ENCODE results near the gene C1orf198.

The C1orf198 gene

GRCh38 chr1:230814949-230815692 is 53.2 kb downstream of the C1orf198 start:
- in situ Hi-C loops (cut with MboI; ENCODE audit: low sequenced_read_pairs), result no loop called here

- in situ Hi-C loops (cut with MboI; ENCODE audit: low sequenced_read_pairs), result no loop called here
These were observed 55.8 kb downstream of the C1orf198 start for GRCh38 chr1:230812568-230812967.

DNA sequence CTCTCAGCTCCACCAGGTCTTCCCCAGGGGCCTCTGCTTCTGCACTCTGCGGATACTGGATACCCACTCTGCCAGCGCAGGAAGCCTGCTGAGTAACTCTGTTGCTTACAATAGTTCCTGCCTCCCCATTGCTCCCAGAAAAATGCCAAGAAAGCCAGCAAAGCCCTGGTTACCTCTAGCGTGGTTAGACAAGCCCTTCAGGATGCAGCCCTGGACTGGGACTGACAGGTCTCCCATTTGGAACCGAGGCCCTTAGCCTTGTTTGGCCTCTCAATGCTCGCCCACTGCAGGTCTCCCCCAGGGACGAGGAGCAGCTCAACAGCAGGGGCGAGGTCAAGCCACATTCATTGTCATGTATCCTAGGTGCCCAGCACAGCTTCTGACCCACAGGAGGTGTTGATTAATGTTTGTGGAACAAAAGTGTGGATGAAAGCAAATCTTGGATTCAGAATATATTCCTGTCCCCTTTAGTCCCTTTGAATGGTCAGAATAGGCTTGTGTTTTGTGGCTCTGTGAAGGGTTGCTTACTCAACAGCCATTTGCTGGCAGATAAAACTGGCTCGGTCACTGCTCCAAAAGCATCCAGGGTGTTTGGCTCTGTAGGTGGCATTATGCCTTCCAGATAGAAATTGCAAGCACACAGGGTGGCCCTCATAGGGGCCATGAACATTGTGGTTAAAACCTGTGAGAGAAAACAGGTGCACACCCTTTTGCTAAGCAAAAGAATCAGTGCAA is 58.9 kb downstream of the C1orf198 start:
- in situ Hi-C loops (cut with MboI; ENCODE audit: low sequenced_read_pairs), result no loop called here

DNA sequence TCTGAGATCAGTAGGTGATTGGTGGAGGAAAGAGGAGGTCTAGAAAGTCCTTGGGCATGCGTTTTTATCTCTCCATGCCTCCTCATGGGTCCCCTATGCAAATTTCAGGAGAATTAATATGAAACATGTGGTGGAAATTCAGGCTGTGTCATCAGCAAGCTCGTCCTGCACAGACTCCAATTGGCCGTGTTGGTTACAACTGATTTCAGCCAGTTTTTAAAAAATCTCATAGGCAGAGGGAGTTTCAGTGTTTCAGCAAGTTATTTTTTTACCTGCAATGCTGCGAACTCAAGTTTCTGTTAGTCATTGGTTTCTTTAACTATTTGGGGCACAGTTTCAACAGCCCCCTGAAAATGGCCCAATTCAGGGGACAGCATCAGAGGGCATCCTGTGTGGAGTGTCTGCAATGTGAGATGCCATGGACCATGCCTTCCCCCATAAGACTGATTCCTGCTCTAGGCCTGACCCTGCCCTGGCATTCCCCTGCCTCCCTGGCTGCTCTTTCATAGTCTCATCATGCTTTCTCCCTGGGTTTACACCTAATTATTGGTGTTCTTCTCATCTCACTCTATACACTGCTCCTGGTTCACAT is 59.9 kb downstream of the C1orf198 start:
- in situ Hi-C loops (cut with MboI; ENCODE audit: low sequenced_read_pairs), result no loop called here

- in situ Hi-C loops (cut with MboI; ENCODE audit: low sequenced_read_pairs), result no loop called here
These were observed 60.6 kb downstream of the C1orf198 start for GRCh38 chr1:230807561-230808280.

- in situ Hi-C loops (cut with MboI; ENCODE audit: low sequenced_read_pairs), result no loop called here
These were observed 61.3 kb downstream of the C1orf198 start for GRCh38 chr1:230807029-230807428.

GRCh38 chr1:230806552-230806951 is 61.8 kb downstream of the C1orf198 start:
- in situ Hi-C loops (cut with MboI; ENCODE audit: low sequenced_read_pairs), result no loop called here

GRCh38 chr1:230804396-230804795 is 63.9 kb downstream of the C1orf198 start:
- in situ Hi-C loops (cut with MboI; ENCODE audit: low sequenced_read_pairs), result no loop called here

DNA sequence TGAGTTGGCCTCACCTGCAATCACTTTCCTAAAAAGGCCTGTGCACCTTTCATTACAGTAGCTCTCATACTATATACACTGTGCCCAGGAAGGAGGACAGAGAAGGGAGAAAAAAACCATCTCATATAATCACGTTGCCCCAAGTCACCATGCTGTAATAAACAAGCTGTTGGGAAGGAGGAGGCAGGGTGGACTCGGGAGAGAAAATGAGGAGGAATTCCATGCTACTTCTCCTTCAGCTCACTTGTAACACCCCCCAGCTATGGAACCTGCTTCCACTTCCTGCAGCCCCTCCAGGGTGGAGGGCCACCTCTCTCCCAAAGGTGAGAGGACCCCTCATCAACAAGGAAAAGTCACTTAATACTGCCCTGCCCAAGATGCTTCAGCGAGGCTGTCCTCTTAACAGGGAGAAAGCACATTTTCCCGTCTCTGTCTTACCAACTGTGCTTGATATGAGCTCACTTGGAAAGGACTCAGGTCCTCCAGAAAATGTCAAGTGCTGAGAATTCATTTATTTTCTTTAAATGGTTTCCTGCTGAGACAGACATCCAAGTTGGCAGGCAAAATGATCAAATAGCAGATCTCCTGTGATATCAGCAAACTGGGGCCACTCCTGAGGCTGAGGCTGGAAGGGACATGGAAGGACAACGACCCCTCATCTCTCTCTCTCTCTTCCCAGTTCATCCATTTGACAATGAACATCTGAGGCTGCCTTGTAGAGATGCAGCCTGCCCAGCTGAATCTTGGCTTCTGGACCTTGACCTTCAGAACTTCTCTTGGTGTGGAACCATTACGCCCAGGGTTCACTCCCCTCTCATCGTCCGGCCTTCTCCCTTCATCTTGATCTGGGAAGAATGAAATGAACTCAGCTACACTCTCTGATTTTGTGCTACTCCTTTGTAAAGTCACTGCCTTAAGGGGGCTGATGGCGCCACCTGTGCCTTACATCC is 67.2 kb downstream of the C1orf198 start:
- in situ Hi-C loops (cut with MboI; ENCODE audit: low sequenced_read_pairs), result no loop called here

DNA sequence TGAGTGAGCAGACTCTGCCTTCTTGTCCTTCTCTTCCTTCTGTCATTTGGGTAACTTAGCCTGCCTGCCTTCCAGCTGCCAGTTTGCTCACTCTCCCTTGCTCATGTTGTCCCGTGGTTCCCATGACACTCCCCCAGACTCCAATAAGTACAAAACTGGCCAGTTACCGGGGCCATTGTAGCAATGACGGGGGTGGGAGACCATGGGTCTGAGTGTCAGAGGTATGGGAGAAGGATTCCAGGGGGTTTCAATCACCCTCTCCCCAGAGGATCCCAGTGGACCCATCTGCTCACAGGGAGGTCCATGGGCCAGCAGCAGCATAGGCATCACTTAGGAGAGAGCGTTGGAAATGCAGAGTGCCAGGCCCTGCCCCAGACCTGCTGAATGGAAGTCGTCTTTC is 69.8 kb downstream of the C1orf198 start:
- in situ Hi-C loops (cut with MboI; ENCODE audit: low sequenced_read_pairs), result no loop called here

GRCh38 chr1:230797942-230798365 is 70.4 kb downstream of the C1orf198 start:
- in situ Hi-C loops (cut with MboI; ENCODE audit: low sequenced_read_pairs), result no loop called here

DNA sequence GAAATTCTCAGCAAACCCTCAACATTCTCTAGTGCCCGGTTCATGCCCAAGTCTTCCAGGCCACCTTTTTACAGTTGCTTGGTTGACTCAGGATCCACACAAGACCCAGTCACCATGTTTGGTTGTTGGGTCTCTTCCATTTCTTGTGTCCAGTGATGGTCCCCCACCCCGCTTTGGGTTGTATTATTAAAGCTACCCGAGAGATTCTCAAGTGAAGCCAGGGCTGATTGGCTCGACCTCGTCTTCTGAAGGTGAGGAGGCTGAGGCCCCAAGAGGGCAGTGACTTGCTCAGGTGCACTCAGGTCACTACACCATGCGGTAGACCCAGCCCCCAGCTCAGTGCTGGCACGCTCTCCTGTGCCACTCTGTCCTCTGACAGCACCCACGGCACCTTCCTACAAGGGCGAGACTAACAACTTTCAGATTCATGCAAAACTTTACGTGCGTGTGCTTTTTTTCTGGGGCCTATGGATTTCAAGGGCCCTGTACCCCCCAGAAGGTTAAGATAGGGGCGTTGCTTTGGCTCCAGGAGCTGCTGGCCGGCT is 70.9 kb downstream of the C1orf198 start:
- in situ Hi-C loops (cut with MboI; ENCODE audit: low sequenced_read_pairs), result no loop called here

- in situ Hi-C loops (cut with MboI; ENCODE audit: low sequenced_read_pairs), result no loop called here
These were observed 71.7 kb downstream of the C1orf198 start for GRCh38 chr1:230796626-230797025.

GRCh38 chr1:230794871-230795605 is 73.3 kb downstream of the C1orf198 start:
- in situ Hi-C loops (cut with MboI; ENCODE audit: low sequenced_read_pairs), result no loop called here

DNA sequence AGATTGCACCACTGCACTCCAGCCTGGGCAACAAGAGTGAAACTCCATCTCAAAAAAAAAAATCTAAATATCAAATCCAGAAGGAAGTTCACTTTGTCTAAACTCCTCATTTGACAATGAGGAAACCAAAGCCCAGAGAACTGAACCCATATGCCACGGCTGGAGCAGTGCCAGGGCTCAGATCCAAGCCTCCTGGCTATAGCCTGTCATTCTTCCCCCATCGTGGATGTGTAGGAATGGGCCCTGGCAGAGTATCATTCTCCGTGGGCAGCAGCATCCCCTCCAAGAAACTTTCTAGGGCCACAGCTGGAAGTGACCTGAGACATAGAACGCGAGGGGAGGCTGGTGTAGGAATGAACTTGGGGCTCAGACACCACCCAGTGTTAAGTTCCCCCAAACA is 73.9 kb downstream of the C1orf198 start:
- in situ Hi-C loops (cut with MboI; ENCODE audit: low sequenced_read_pairs), result no loop called here

GRCh38 chr1:230793463-230793745 is 74.9 kb downstream of the C1orf198 start:
- in situ Hi-C loops (cut with MboI; ENCODE audit: low sequenced_read_pairs), result no loop called here

- in situ Hi-C loops (cut with MboI; ENCODE audit: low sequenced_read_pairs), result no loop called here
These were observed 75.4 kb downstream of the C1orf198 start for GRCh38 chr1:230792691-230793462.

DNA sequence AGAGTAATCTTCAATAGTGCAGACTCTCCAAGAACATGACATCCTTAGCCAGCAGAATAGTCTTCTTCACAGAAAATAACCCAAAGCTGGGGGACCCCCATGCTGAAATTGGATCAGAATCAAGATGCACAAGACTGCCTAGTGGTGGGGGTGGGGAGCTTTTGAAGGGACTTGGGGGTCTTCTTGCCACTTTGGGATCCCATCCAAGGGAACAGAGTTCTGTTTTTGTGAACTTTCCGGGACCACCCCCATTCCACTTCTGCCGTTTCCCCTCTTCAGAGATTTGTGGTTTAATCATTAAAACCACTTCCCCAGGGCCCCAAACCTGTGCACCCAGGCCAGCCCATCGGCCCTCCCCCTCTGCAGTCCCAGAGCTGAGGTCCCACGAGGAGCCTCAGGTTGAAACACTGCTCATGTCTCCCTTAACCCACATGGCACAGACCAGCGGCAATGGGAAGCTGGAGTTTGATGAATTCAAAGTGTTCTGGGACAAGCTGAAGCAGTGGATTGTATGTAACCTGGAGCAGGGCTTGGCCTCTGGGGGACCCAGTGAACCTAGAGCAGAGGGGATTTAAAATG is 76.2 kb downstream of the C1orf198 start:
- in situ Hi-C loops (cut with MboI; ENCODE audit: low sequenced_read_pairs), result no loop called here

All from HL-60/S4 treated with retinoic acid at 250 ng/mL for 4 days and 3 days (cell line).